GM12865 (cell line): ENCODE results near the gene CACNA1I.

ENCODE experiments used
- DNase-seq: peaks from one replicate; pipeline ENCODE4 v3.0.0; 2010; ENCODE audit warnings: low read depth
- H3K4me3 ChIP-seq: 2 replicates; pipeline ENCODE4 v1.5.1; 2011; ENCODE audit warnings: mild to moderate bottlenecking, low read depth, low read length, control low read depth
- TF ChIP-seq, protein P1 (sequence below): IDR thresholded peaks from 2 replicates; pipeline ENCODE4 v1.5.1; 2011; ENCODE audit warnings: low read length, control low read depth, low read depth, inconsistent platforms; ENCODE audit not compliant: insufficient read depth; ENCODE audit errors: missing control alignments

CACNA1I gene

DNA sequence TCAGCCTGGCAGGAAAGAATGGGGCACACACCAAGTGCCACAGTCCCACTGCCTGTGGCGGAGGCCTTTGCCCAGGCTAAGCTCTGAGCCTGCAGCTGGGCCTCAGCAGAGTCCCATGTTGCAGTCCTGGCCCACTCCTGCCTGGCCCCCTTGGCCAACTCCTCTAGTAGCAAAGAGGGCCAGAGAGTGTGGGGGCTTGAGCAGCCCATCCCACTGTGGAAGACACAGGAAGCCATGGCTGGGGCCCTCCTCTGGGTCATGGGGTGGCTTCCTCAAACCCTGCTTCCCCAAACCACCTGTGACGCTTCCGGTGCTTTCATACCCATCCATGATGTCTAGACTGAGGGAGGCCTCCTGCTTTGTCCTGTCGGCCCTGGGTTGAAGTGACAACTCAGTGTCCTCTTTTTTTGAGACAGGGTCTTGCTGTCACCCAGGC is 43.8 kb upstream of the CACNA1I start:
- no peak overlapping the region for H3K4me3 ChIP-seq
- DNase-seq: peak; percentile 57
- TF ChIP-seq, protein P1, sequence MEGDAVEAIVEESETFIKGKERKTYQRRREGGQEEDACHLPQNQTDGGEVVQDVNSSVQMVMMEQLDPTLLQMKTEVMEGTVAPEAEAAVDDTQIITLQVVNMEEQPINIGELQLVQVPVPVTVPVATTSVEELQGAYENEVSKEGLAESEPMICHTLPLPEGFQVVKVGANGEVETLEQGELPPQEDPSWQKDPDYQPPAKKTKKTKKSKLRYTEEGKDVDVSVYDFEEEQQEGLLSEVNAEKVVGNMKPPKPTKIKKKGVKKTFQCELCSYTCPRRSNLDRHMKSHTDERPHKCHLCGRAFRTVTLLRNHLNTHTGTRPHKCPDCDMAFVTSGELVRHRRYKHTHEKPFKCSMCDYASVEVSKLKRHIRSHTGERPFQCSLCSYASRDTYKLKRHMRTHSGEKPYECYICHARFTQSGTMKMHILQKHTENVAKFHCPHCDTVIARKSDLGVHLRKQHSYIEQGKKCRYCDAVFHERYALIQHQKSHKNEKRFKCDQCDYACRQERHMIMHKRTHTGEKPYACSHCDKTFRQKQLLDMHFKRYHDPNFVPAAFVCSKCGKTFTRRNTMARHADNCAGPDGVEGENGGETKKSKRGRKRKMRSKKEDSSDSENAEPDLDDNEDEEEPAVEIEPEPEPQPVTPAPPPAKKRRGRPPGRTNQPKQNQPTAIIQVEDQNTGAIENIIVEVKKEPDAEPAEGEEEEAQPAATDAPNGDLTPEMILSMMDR: no peak

DNA sequence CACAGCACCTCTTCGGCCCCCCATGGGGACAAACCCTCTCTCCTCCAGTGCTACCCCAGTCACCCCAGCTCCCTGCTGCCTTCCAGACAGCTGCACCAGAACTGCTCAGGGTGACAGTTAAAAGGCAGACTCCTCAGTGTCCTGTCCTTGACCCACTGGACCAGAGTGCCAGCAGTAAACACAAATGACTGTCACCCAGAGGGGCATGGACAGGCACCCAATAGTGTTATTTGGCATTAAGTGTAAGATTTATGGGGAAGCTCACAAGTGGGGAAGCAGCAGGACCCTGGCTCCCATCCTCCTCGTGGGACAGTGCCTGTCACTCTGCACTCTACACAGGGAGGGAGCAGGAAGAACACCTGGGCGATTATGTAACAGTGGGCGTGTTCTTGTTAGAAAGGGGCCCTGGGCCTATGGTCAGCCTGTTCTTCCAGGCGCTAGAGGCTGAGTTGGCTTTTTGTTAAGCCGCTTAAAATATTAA is 43.0 kb upstream of the CACNA1I start:
- peak; percentile 57 for DNase-seq
- TF ChIP-seq, protein P1: no peak
- peak overlapping the region; percentile 72 for H3K4me3 ChIP-seq

DNA sequence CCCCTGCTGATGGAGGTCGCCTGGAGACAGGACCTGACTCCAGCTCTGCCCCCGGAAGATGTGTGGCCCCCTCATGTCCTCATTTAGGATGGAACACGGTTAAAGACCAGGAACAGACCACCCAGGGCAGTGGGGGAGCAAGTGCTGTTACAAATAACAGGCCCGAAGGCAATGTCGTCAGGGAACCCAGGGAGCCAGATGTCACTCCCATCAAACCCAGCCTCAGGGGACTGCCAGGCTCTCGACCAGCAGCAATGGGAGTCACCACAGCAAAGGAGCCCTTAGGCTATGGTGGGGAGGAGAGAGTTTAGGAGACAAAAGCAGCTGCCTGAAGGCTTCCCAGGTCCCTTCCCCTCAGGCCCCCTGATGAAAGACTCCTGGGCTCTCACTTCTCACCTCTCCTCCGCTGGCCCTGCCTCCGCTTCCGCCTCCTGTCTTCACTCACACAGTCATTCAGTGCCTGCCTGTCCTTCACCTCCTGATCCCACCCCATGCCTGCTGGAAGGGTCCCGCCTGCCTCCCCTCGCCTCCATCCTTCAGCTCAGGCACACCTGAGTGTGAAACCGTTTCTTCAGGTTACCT is 42.4 kb upstream of the CACNA1I start:
- H3K4me3 ChIP-seq: peak overlapping the region; percentile 72
- peak; percentile 80 for DNase-seq
- TF ChIP-seq, protein P1: no peak

DNA sequence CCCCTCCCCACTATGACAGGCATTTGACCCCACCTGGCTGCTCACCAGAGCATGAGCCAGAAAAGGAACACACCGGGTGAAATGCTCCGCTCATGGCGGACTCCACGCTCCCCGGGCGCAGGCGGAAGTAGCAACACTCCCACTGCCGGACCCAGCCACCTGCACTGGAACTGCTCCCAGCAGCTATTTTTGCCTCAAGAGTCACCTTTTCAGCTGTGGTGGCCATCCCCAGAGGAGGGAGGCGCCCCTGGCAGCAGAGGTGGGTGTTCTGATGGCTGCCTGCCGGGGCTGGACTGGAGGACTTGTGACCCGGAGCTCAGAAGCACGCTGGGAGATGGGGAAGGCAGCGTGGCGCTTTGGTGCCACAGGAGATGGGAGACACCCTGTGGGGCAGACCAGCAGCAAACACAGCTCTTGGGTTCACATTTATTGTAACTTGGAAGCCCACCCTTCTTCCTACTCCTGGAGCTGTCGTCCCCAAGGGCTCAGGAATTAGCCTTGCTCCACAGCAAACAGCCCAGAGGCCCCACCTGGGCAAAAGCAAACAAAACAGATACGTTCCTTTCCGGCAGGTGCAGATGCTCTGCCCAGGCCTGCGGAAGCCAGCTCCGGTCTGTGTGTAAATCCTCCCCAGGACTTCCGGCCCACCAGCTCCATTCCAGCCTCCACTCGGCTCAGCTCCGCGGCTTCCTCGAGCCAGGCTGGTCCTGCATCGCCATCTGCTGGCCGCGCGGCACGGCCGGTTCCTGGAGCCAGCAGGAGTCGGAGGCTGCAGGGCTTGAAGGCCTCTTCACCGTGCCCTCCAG is 41.7 kb upstream of the CACNA1I start:
- TF ChIP-seq, protein P1: peak; percentile 100
- H3K4me3 ChIP-seq: peak overlapping the region; percentile 72
- peak; percentile 98 for DNase-seq

DNA sequence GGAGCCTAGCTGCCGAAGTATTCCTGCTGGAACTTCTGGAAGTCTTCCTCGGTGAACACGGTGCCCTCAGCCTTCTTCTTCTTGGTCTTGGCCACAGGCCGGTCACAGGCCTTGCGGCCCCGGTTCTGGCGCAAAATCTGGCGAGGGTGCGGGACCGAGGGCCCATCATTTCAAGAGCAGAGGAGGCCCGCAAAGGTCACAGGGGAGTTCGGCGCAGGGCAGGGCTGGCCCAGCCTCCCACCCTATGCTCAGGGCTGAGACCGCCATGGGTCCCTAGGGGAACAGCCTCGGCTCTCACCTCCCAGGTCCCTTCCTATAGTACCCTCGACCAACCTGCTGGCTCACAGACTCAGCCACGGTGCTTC is 41.1 kb upstream of the CACNA1I start:
- DNase-seq: no peak
- TF ChIP-seq, protein P1: no peak
- H3K4me3 ChIP-seq: peak overlapping the region; percentile 72

DNA sequence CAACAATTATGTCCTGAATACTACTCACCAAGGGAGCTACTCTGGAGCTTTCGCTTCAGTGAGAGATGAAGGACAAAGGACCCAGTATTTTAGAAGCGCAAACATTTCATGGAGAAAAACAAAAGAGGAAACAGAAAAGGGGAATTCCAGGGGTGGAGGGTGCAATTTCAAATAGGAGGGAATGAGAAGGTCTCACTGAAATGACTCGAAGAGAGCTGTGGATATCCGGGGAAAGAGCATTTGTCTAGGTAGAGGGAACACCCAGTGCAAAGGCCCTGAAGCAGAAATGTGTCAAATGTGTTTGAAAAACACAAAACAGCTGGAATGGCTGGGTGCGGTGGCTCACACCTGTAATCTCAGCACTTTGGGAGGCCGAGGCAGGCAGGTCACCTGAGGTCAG is 40.4 kb upstream of the CACNA1I start:
- peak overlapping the region; percentile 72 for H3K4me3 ChIP-seq
- TF ChIP-seq, protein P1: no peak
- DNase-seq: no peak
